Limb (tissue), 2 donors: ENCODE data around the gene SMARCD1.
"Not testable (repeated sequence)": the region's sequence is repeated elsewhere in the genome, so short reads cannot be mapped to it uniquely, and the experiment has no call there.

ENCODE experiments used
- DNase-seq, 2 donors: peaks; one replicate each; pipeline ENCODE4 v3.0.0-alpha.2; 2016; ENCODE audit errors: extremely low spot score in 2 of 2

Gene SMARCD1

GRCh38 chr12:50142993-50143392 lies 57.9 kb downstream of the SMARCD1 start:
- DNase-seq, result no peak

- DNase-seq, result no peak
These were observed 60.3 kb downstream of the SMARCD1 start for GRCh38 chr12:50145439-50145838.

- DNase-seq, result no peak
These were observed 62.1 kb downstream of the SMARCD1 start for GRCh38 chr12:50147281-50147680.

GRCh38 chr12:50148011-50148410 lies 62.9 kb downstream of the SMARCD1 start:
- not testable (repeated sequence) for DNase-seq

- DNase-seq, result no peak
These were observed 64.2 kb downstream of the SMARCD1 start for GRCh38 chr12:50149311-50149710.
